GM23338 (cell line): ENCODE results near the gene MSH3. TPM values are rescaled to one million over a fixed set of nuclear protein-coding genes. Genes with fewer than 3 reads are reported as not detected.

Source experiments
- ATAC-seq: fragments of 200-7000 bp; cut with Tn5 transposase; 3 replicates; pipeline ENCODE4 v1.9.1; 2020
- DNase-seq: peaks from one replicate; pipeline ENCODE4 v3.0.0-alpha.2; 2015; ENCODE audit warnings: low spot score
- H2AFZ ChIP-seq: fragments of 200-600 bp; sonication (generic); 2 replicates; pipeline ENCODE4 v1.8.0; 2016; ENCODE audit warnings: antibody characterized with exemption, mild to moderate bottlenecking, moderate library complexity
- H3F3A ChIP-seq: fragments of 200-600 bp; sonication (generic); replicated peaks from 2 replicates; pipeline ENCODE4 v1.8.0; 2017; ENCODE audit warnings: antibody characterized with exemption, mixed run types, low read depth
- H3K27ac ChIP-seq: fragments of 200-600 bp; sonication (generic); 2 replicates; pipeline ENCODE4 v1.6.1; 2016; ENCODE audit warnings: low read depth
- H3K27me3 ChIP-seq: fragments of 200-600 bp; sonication (generic); 2 replicates; pipeline ENCODE4 v1.8.0; 2016; ENCODE audit warnings: mild to moderate bottlenecking, mixed run types, moderate library complexity; ENCODE audit not compliant: insufficient read depth
- H3K36me3 ChIP-seq: fragments of 200-600 bp; sonication (generic); 2 replicates; pipeline ENCODE4 v1.8.0; 2016; ENCODE audit warnings: mild to moderate bottlenecking; ENCODE audit not compliant: insufficient read depth
- H3K4me1 ChIP-seq: fragments of 200-600 bp; sonication (generic); 2 replicates; pipeline ENCODE4 v1.8.0; 2016; ENCODE audit warnings: mild to moderate bottlenecking, moderate library complexity; ENCODE audit not compliant: insufficient read depth
- H3K4me2 ChIP-seq: fragments of 200-600 bp; sonication (generic); 2 replicates; pipeline ENCODE4 v1.7.1; 2017; ENCODE audit warnings: mixed run types
- H3K4me3 ChIP-seq: fragments of 200-600 bp; sonication (generic); 2 replicates; pipeline ENCODE4 v1.6.1; 2016; ENCODE audit warnings: mixed run types
- H3K79me2 ChIP-seq: fragments of 200-600 bp; sonication (generic); replicated peaks from 2 replicates; pipeline ENCODE4 v1.8.0; 2017; ENCODE audit warnings: mild to moderate bottlenecking; ENCODE audit not compliant: insufficient read depth
- H3K9me2 ChIP-seq: fragments of 200-600 bp; sonication (generic); 2 replicates; pipeline ENCODE4 v1.8.0; 2017; ENCODE audit not compliant: insufficient read depth
- H4K20me1 ChIP-seq: fragments of 200-600 bp; sonication (generic); replicated peaks from 2 replicates; pipeline ENCODE4 v1.8.0; 2017; ENCODE audit warnings: mild to moderate bottlenecking; ENCODE audit not compliant: insufficient read depth
- H3K27ac Mint-ChIP-seq: 2 replicates; pipeline ENCODE4 v1.8.0; 2020; ENCODE audit warnings: inconsistent platforms, mild to moderate bottlenecking, moderate library complexity, mixed read lengths
- H3K27me3 Mint-ChIP-seq: 3 replicates; pipeline ENCODE4 v1.8.0; 2022; ENCODE audit warnings: low read depth, mild to moderate bottlenecking, moderate library complexity, mixed read lengths, inconsistent platforms; ENCODE audit not compliant: insufficient read depth, poor library complexity
- H3K36me3 Mint-ChIP-seq: 3 replicates; pipeline ENCODE4 v1.8.0; 2021; ENCODE audit warnings: low read depth, mild to moderate bottlenecking, inconsistent platforms, moderate library complexity, mixed read lengths
- H3K4me1 Mint-ChIP-seq: 3 replicates; pipeline ENCODE4 v1.8.0; 2020; ENCODE audit warnings: mild to moderate bottlenecking, inconsistent platforms, mixed read lengths
- H3K4me3 Mint-ChIP-seq: 3 replicates; pipeline ENCODE4 v1.8.0; 2021; ENCODE audit warnings: moderate library complexity, mild to moderate bottlenecking, inconsistent platforms, mixed read lengths
- H3K9me3 Mint-ChIP-seq: 3 replicates; pipeline ENCODE4 v1.8.0; 2020; ENCODE audit warnings: moderate library complexity, mild to moderate bottlenecking, inconsistent platforms, mixed read lengths
- CTCF ChIP-seq, 2 experiments: fragments of 200-600 bp in 1 of 2; sonication (generic) in 1 of 2; conservative IDR thresholded peaks; 2 replicates each; pipeline versions ENCODE4 v1.5.1 to v1.6.1; 2016 to 2017; ENCODE audit warnings: antibody characterized with exemption in 2 of 2, low read depth in 2 of 2, mild to moderate bottlenecking in 2 of 2, moderate library complexity in 1 of 2
- JUNB ChIP-seq: IDR thresholded peaks from one replicate; pipeline ENCODE4 v1.6.1; 2016; ENCODE audit warnings: antibody characterized with exemption; ENCODE audit not compliant: unreplicated experiment
- POLR2AphosphoS5 ChIP-seq: IDR thresholded peaks from 2 replicates; pipeline ENCODE4 v1.6.1; 2016; ENCODE audit warnings: antibody characterized with exemption, low read depth
- STAT1 ChIP-seq: IDR thresholded peaks from one replicate; pipeline ENCODE4 v1.6.1; 2016; ENCODE audit warnings: antibody characterized with exemption; ENCODE audit not compliant: unreplicated experiment
- ZNF114 ChIP-seq: fragments of 250-450 bp; sonication (Bioruptor Pico); IDR thresholded peaks from 2 replicates; pipeline ENCODE4 v1.5.0; 2020; ENCODE audit warnings: mild to moderate bottlenecking, moderate library complexity
- ZNF462 ChIP-seq: fragments of 250-450 bp; sonication (Bioruptor Pico); IDR thresholded peaks from 2 replicates; pipeline ENCODE4 v1.5.0; 2020; ENCODE audit warnings: mild to moderate bottlenecking, moderate library complexity
- polyA plus RNA-seq: library from polyadenylated mRNA; unstranded; fragments of >200 nt; fragmentation: Nextera tagmentation; extraction: Ambion mirVana; gene quantifications from 2 replicates; pipeline ENCODE4 v1.2.1, GENCODE V29; 2016
- total RNA-seq: library from RNA; depleted of rRNA; stranded (reverse); fragments of >200 nt; shearing (Covaris generic); gene quantifications from 2 replicates; pipeline ENCODE4 v1.2.3, GENCODE V29; 2014
- TF ChIP-seq, protein P1 (sequence below): IDR thresholded peaks from one replicate; pipeline ENCODE4 v1.6.1; 2018; ENCODE audit warnings: antibody characterized with exemption; ENCODE audit not compliant: unreplicated experiment

The MSH3 gene
- total and polyA plus RNA-seq, 2 experiments from 2014 or later = 13.3 to 16.6 TPM

DNA sequence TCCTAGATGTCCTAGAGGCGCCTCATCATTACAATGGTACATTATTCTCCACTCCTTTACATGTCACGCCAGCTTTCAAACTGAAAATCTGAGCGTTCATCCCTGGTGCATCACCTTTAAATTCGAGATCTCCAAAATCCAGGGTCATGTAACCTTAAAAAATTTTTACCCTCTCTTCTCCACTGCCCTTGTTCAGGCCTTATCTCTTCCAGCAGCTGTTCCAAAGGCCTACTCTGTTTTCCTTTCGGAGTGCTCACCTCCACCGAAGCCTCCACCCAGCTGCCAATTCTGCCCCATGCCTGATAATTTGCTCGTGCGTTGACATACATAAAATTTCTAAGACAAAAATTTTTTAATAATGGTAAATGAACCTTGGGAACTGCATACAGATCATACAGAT lies 950 bp upstream of the MSH3 start (continued):
- no peak for TF ChIP-seq ZNF462 (CRISPR knock-in tag)

DNA sequence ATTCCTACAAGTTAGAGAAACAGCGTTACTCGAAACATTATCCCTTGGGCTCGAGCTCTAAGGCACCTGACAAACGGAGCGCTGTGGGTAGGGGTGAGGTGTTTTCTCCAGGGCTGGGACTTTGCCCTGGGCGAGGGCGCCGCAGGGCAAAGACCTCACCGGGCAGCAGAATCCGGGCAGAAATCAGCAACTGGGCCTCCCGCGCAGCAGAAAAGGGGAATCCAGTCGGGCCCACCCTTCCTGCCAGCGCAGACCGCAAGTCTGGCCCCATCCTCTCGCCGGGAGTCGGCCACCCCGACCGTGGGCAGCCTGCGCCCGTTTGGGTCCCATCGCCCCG lies 430 bp upstream of the MSH3 start:
- peak; percentile 34 for DNase-seq

GRCh38 chr5:80655231-80655774 lies 851 bp downstream of the MSH3 start:
- Mint-ChIP-seq H3K4me3 (peak overlapping the region; percentile 98), H3K27ac (peak overlapping the region; percentile 99), H3K9me3 (no peaks in the 10 kb centered on the region), H3K27me3 (peaks cover 5% of the 10 kb centered on the region), H3K4me1 (peaks cover 17% of the 10 kb centered on the region), H3K36me3 (peaks cover 46% of the 10 kb centered on the region)
- peak overlapping the region; percentile 96 for H3K4me2 ChIP-seq
- no peaks in the 10 kb centered on the region for H3K27me3 ChIP-seq
- H4K20me1 ChIP-seq = no peaks in the 10 kb centered on the region; the same call in 1 of the 2 replicates
- DNase-seq (no peak), ATAC-seq (no peak)
- peak overlapping the region; percentile 93 for H3K27ac ChIP-seq
- H3K36me3 ChIP-seq = peaks cover 23% of the 10 kb centered on the region
- no peaks in the 10 kb centered on the region; the same call in 1 of the 2 replicates for H3F3A ChIP-seq
- H3K4me3 ChIP-seq = peak overlapping the region; percentile 97
- peaks cover 20% of the 10 kb centered on the region for H3K79me2 ChIP-seq
- H2AFZ ChIP-seq = peak overlapping the region; percentile 57; the same call in 1 of the 2 replicates
- H3K4me1 ChIP-seq = peaks cover 22% of the 10 kb centered on the region
- H3K9me2 ChIP-seq = no peaks in the 10 kb centered on the region
- TF ChIP-seq ZNF114 (CRISPR knock-in tag) (no peak), CTCF (conservative IDR thresholded peaks at IDR 0.05; ENCODE audit: low read depth in 2 of 2) (no peak), JUNB (no peak), STAT1 (no peak)
- TF ChIP-seq, protein P1, sequence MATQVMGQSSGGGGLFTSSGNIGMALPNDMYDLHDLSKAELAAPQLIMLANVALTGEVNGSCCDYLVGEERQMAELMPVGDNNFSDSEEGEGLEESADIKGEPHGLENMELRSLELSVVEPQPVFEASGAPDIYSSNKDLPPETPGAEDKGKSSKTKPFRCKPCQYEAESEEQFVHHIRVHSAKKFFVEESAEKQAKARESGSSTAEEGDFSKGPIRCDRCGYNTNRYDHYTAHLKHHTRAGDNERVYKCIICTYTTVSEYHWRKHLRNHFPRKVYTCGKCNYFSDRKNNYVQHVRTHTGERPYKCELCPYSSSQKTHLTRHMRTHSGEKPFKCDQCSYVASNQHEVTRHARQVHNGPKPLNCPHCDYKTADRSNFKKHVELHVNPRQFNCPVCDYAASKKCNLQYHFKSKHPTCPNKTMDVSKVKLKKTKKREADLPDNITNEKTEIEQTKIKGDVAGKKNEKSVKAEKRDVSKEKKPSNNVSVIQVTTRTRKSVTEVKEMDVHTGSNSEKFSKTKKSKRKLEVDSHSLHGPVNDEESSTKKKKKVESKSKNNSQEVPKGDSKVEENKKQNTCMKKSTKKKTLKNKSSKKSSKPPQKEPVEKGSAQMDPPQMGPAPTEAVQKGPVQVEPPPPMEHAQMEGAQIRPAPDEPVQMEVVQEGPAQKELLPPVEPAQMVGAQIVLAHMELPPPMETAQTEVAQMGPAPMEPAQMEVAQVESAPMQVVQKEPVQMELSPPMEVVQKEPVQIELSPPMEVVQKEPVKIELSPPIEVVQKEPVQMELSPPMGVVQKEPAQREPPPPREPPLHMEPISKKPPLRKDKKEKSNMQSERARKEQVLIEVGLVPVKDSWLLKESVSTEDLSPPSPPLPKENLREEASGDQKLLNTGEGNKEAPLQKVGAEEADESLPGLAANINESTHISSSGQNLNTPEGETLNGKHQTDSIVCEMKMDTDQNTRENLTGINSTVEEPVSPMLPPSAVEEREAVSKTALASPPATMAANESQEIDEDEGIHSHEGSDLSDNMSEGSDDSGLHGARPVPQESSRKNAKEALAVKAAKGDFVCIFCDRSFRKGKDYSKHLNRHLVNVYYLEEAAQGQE = no peak

More for the DNA sequence above, 430 bp upstream of the MSH3 start:
- H3K4me2 ChIP-seq = peak overlapping the region; percentile 99
- H3K27me3 Mint-ChIP-seq = peaks cover 5% of the 10 kb centered on the region
- H3K27ac ChIP-seq = peak overlapping the region; percentile 95
- H4K20me1 ChIP-seq = no peaks in the 10 kb centered on the region; the same call in 1 of the 2 replicates
- peaks cover 17% of the 10 kb centered on the region for H3K4me1 Mint-ChIP-seq
- H3K9me2 ChIP-seq = no peaks in the 10 kb centered on the region
- H3K36me3 Mint-ChIP-seq = peaks cover 36% of the 10 kb centered on the region
- no peak for TF ChIP-seq POLR2AphosphoS5
- TF ChIP-seq STAT1 = no peak
- H3K4me1 ChIP-seq = peaks cover 22% of the 10 kb centered on the region
- peak overlapping the region; percentile 93 for H3K27ac Mint-ChIP-seq
- H3K9me3 Mint-ChIP-seq = no peaks in the 10 kb centered on the region
- ATAC-seq = peak; percentile 4
- H2AFZ ChIP-seq = peak overlapping the region; percentile 78; the same call in 1 of the 2 replicates
- peaks cover 20% of the 10 kb centered on the region for H3K79me2 ChIP-seq
- no peaks in the 10 kb centered on the region for H3K27me3 ChIP-seq
- peak overlapping the region; percentile 97 for H3K4me3 ChIP-seq
- H3K4me3 Mint-ChIP-seq = peak overlapping the region; percentile 98
- H3F3A ChIP-seq = no peaks in the 10 kb centered on the region; the same call in 1 of the 2 replicates
- peaks cover 19% of the 10 kb centered on the region; the same call in 1 of the 2 replicates for H3K36me3 ChIP-seq
